Activated CD8-positive, alpha-beta T cell treated with anti-CD3 and anti-CD28 coated beads for 36 hours (primary cell): ENCODE results near the gene PIK3C2G. TPM values are rescaled to one million over a fixed set of nuclear protein-coding genes. Genes with fewer than 3 reads are reported as not detected.

Source experiments
- ATAC-seq: fragments of 200-7000 bp; cut with Tn5 transposase; one replicate; pipeline ENCODE4 v1.10.0; 2021; ENCODE audit warnings: mild to moderate bottlenecking, moderate library complexity
- CTCF ChIA-PET: fragments of 350-600 bp; sonication (Branson Sonifier 250); formaldehyde crosslinking; loops from one replicate; lab custom pipeline; 2021; ENCODE audit warnings: antibody characterized with exemption; lab: Charles Lee
- POLR2A ChIA-PET: fragments of 350-600 bp; sonication (Branson Sonifier 250); formaldehyde crosslinking; loops from one replicate; lab custom pipeline; 2021; ENCODE audit warnings: antibody characterized with exemption; lab: Charles Lee
- DNase-seq: peaks from one replicate; pipeline ENCODE4 v3.0.0-alpha.2; 2020
- H3K27ac Mint-ChIP-seq: one replicate; pipeline ENCODE4 v1.8.0; 2021; ENCODE audit warnings: mild to moderate bottlenecking, mixed read lengths
- H3K27me3 Mint-ChIP-seq: one replicate; pipeline ENCODE4 v1.8.0; 2021; ENCODE audit warnings: mixed read lengths
- H3K36me3 Mint-ChIP-seq: one replicate; pipeline ENCODE4 v1.8.0; 2021; ENCODE audit warnings: low read depth, mixed read lengths
- H3K4me1 Mint-ChIP-seq: one replicate; pipeline ENCODE4 v1.8.0; 2021; ENCODE audit warnings: low read depth, mixed read lengths
- H3K4me3 Mint-ChIP-seq: one replicate; pipeline ENCODE4 v1.8.0; 2021; ENCODE audit warnings: mild to moderate bottlenecking, moderate library complexity, mixed read lengths
- H3K9me3 Mint-ChIP-seq: one replicate; pipeline ENCODE4 v1.8.0; 2021; ENCODE audit warnings: mixed read lengths
- CTCF ChIP-seq: fragments of 200-600 bp; IDR thresholded peaks from one replicate; pipeline ENCODE4 v1.8.0; 2022; ENCODE audit warnings: antibody characterized with exemption, mild to moderate bottlenecking
- intact Hi-C: fragments of 100-400 bp; cut with micrococcal nuclease; formaldehyde crosslinking; loops from one replicate; pipeline ENCODE4 v1.10.0; 2022
- total RNA-seq, 2 experiments: library from RNA; stranded (reverse); gene quantifications; one replicate each; pipeline ENCODE4 v1.2.3, GENCODE V29; 2021

The PIK3C2G gene
- total RNA-seq, 2 experiments from 2014 or later = not detected

- H3K4me3 Mint-ChIP-seq = no peak overlapping the region
- ChIA-PET CTCF (no interaction called here), POLR2A (no interaction called here)
- DNase-seq (no peak), ATAC-seq (no peak)
- no peaks in the 10 kb centered on the region for H3K27me3 Mint-ChIP-seq
- H3K27ac Mint-ChIP-seq = no peak overlapping the region
- H3K9me3 Mint-ChIP-seq = no peaks in the 10 kb centered on the region
- intact Hi-C loops = no loop called here
- no peak for TF ChIP-seq CTCF
- no peaks in the 10 kb centered on the region for H3K4me1 Mint-ChIP-seq
- no peaks in the 10 kb centered on the region for H3K36me3 Mint-ChIP-seq
Measured at GRCh38 chr12:18578191-18578590, 316.9 kb downstream of the PIK3C2G start.

GRCh38 chr12:18580291-18580690 is 319.0 kb downstream of the PIK3C2G start:
- intact Hi-C loops = no loop called here
- DNase-seq (no peak), ATAC-seq (no peak)
- POLR2A ChIA-PET = no interaction called here
- H3K27ac Mint-ChIP-seq = no peak overlapping the region
- no peaks in the 10 kb centered on the region for H3K27me3 Mint-ChIP-seq
- TF ChIP-seq CTCF = no peak
- CTCF ChIA-PET = no interaction called here
- H3K9me3 Mint-ChIP-seq = peaks cover 8% of the 10 kb centered on the region
- no peak overlapping the region for H3K4me3 Mint-ChIP-seq
- no peaks in the 10 kb centered on the region for H3K4me1 Mint-ChIP-seq
- H3K36me3 Mint-ChIP-seq = no peaks in the 10 kb centered on the region

GRCh38 chr12:18580706-18581105 is 319.4 kb downstream of the PIK3C2G start:
- ChIA-PET POLR2A (no interaction called here), CTCF (no interaction called here)
- no peaks in the 10 kb centered on the region for H3K27me3 Mint-ChIP-seq
- intact Hi-C loops = no loop called here
- DNase-seq (no peak), ATAC-seq (no peak)
- H3K9me3 Mint-ChIP-seq = peaks cover 8% of the 10 kb centered on the region
- no peaks in the 10 kb centered on the region for H3K36me3 Mint-ChIP-seq
- TF ChIP-seq CTCF = no peak
- no peaks in the 10 kb centered on the region for H3K4me1 Mint-ChIP-seq
- H3K27ac Mint-ChIP-seq = no peak overlapping the region
- no peak overlapping the region for H3K4me3 Mint-ChIP-seq

GRCh38 chr12:18581232-18581962 is 320.1 kb downstream of the PIK3C2G start:
- Mint-ChIP-seq H3K27ac (no peak overlapping the region), H3K4me3 (no peak overlapping the region), H3K27me3 (no peaks in the 10 kb centered on the region), H3K9me3 (peaks cover 8% of the 10 kb centered on the region), H3K36me3 (no peaks in the 10 kb centered on the region), H3K4me1 (no peaks in the 10 kb centered on the region)
- ATAC-seq = no peak
- POLR2A ChIA-PET = no interaction called here
- intact Hi-C loops = no loop called here
- TF ChIP-seq CTCF = no peak
- no peak for DNase-seq
- CTCF ChIA-PET = no interaction called here

- TF ChIP-seq CTCF = no peak
- intact Hi-C loops = no loop called here
- Mint-ChIP-seq H3K27ac (no peak overlapping the region), H3K9me3 (peaks cover 8% of the 10 kb centered on the region), H3K4me1 (no peaks in the 10 kb centered on the region), H3K36me3 (no peaks in the 10 kb centered on the region), H3K27me3 (no peaks in the 10 kb centered on the region), H3K4me3 (no peak overlapping the region)
- ChIA-PET POLR2A (no interaction called here), CTCF (no interaction called here)
- ATAC-seq (no peak), DNase-seq (no peak)
Measured at GRCh38 chr12:18583655-18584054, 322.3 kb downstream of the PIK3C2G start.
